PFSK-1 (cell line): ENCODE measurements around the gene HEMGN.

ENCODE experiments used
- FOXP2 ChIP-seq: optimal IDR thresholded peaks from 2 replicates; pipeline ENCODE3; 2011; ENCODE audit warnings: borderline replicate concordance, control low read depth, inconsistent platforms; ENCODE audit not compliant: insufficient read depth; ENCODE audit errors: extremely low read length, extremely low read depth
- POLR2AphosphoS5 ChIP-seq: IDR thresholded peaks from 2 replicates; pipeline ENCODE4 v1.6.1; 2012; ENCODE audit warnings: low read depth, mild to moderate bottlenecking, control low read depth, low read length, moderate library complexity
- REST ChIP-seq, 2 experiments: IDR thresholded peaks; 2 replicates each; pipeline versions ENCODE4 v1.6.1 to v1.8.0; 2011 to 2012; ENCODE audit warnings: low read depth in 2 of 2, low read length in 2 of 2, control low read depth in 1 of 2, inconsistent platforms in 1 of 2, mild to moderate bottlenecking in 1 of 2, moderate library complexity in 1 of 2; ENCODE audit not compliant: insufficient read depth in 1 of 2
- SIN3A ChIP-seq: IDR thresholded peaks from 2 replicates; pipeline ENCODE4 v1.6.1; 2012; ENCODE audit warnings: mild to moderate bottlenecking, low read length, moderate library complexity, borderline replicate concordance; ENCODE audit not compliant: insufficient read depth
- TAF1 ChIP-seq: IDR thresholded peaks from 2 replicates; pipeline ENCODE4 v1.6.1; 2012; ENCODE audit warnings: low read length, control low read depth, borderline replicate concordance; ENCODE audit not compliant: insufficient read depth

The HEMGN gene

DNA sequence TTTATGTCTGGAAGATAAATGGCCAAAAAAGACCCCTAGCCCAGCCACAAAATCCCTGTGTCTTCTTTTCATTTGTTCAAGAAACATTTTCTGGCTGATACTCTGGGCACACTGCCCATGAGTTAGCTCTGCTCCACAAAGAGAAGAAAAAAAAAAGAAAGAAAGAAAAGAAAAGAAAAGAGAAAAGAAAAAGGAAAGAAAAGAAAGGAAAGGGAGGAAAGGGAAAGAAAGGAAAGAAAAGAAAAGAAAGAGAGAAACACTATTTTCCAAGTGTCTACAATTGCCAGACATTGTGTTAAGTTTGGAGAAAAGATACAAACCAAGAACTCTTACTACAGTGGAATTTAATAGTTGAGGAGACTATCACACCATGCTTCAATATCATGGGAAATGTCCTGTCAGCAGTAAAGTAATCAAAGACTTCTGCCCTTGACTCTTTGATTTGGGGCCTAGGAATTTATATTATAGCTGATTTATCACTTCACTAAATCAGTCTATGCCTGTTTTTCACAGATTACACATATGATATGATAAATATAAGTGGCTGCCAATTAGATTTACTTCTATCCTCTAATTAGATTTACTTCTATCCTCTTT is 18.7 kb downstream of the HEMGN start:
- TF ChIP-seq TAF1: no peak
- no peak for TF ChIP-seq SIN3A
- no peak for TF ChIP-seq POLR2AphosphoS5
- TF ChIP-seq FOXP2: no peak
- no peak for TF ChIP-seq REST (IDR thresholded peaks at IDR 0.05; ENCODE audit: insufficient read depth in 1 of 2, low read depth in 2 of 2, low read length in 2 of 2)

GRCh38 chr9:97918611-97919010 is 19.4 kb downstream of the HEMGN start:
- no peak for TF ChIP-seq SIN3A
- TF ChIP-seq FOXP2: no peak
- TF ChIP-seq POLR2AphosphoS5: no peak
- TF ChIP-seq REST (IDR thresholded peaks at IDR 0.05; ENCODE audit: insufficient read depth in 1 of 2, low read depth in 2 of 2, low read length in 2 of 2): no peak
- TF ChIP-seq TAF1: no peak

DNA sequence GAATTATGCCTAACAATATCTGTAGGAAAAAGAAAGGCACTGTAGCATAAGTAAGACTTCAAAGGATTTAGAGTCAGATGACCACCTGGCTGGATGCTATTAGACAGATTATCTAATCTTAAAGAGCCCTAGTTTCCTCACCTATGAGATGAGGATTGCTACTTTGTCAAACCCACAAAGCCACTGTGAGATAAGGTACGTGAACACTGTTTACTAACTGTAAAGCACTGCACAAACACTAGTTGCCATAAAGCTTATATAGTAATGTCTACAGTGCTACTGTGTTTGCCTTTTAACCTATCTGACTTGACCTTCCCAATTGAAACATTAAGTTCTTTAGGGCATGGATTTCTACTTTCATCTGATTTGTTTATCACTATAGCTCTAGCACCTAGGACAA is 26.0 kb downstream of the HEMGN start:
- TF ChIP-seq POLR2AphosphoS5 (no peak), TAF1 (no peak), REST (IDR thresholded peaks at IDR 0.05; ENCODE audit: insufficient read depth in 1 of 2, low read depth in 2 of 2, low read length in 2 of 2) (no peak), FOXP2 (no peak), SIN3A (no peak)

GRCh38 chr9:97911528-97911927 is 26.4 kb downstream of the HEMGN start:
- TF ChIP-seq FOXP2: no peak
- TF ChIP-seq SIN3A: no peak
- no peak for TF ChIP-seq REST (IDR thresholded peaks at IDR 0.05; ENCODE audit: insufficient read depth in 1 of 2, low read depth in 2 of 2, low read length in 2 of 2)
- TF ChIP-seq TAF1: no peak
- no peak for TF ChIP-seq POLR2AphosphoS5

DNA sequence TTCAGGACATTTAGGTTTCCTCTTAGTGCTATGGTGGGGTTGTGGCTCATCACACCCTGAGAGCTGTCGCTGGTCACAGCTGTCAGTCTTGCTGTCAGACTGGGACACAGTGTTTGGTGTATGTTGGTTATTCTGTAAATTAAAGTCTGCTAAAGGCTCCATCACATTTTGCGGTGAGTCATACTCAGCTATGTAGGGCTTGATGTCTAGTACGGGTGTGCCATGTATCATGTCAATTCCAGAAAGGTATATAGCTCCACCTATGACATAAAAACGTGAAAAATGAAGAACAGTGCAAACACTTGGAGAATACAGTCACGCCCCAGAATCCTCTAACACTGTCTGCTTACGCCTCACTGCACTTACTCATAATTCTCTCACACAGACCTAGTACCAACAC is 27.6 kb downstream of the HEMGN start:
- TF ChIP-seq FOXP2 (no peak), SIN3A (no peak), POLR2AphosphoS5 (no peak), REST (IDR thresholded peaks at IDR 0.05; ENCODE audit: insufficient read depth in 1 of 2, low read depth in 2 of 2, low read length in 2 of 2) (no peak), TAF1 (no peak)
